ENCODE data around the gene SAMD5.

SAMD5 gene

DNA sequence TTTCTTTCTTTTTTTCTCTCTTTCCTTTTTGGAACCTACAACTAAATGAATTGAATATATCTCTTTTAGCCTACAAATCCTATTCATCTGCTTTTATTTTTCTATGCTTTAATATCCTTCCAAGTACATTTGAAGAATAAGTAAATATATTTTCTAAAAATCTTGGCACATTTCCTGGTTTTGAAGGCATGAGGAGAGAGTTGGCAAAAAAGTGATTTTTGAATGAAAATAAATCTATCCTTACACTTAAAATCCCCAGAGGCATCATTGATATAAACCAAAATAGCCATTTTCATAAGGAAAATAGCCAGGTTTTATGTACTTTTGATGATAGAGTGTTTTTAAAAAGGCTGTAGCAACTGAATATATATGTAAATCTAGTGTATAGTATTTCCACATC is 69.0 kb downstream of the SAMD5 start:
- TF ChIP-seq, protein P1, sequence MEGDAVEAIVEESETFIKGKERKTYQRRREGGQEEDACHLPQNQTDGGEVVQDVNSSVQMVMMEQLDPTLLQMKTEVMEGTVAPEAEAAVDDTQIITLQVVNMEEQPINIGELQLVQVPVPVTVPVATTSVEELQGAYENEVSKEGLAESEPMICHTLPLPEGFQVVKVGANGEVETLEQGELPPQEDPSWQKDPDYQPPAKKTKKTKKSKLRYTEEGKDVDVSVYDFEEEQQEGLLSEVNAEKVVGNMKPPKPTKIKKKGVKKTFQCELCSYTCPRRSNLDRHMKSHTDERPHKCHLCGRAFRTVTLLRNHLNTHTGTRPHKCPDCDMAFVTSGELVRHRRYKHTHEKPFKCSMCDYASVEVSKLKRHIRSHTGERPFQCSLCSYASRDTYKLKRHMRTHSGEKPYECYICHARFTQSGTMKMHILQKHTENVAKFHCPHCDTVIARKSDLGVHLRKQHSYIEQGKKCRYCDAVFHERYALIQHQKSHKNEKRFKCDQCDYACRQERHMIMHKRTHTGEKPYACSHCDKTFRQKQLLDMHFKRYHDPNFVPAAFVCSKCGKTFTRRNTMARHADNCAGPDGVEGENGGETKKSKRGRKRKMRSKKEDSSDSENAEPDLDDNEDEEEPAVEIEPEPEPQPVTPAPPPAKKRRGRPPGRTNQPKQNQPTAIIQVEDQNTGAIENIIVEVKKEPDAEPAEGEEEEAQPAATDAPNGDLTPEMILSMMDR (IDR thresholded peaks at IDR 0.05; ENCODE audit: control insufficient read depth, extremely low read depth, insufficient read depth): no peak
- no peak for DNase-seq (ENCODE audit: low read depth)
- no peak overlapping the region for H3K4me3 ChIP-seq (ENCODE audit: low read depth, low read length)

DNA sequence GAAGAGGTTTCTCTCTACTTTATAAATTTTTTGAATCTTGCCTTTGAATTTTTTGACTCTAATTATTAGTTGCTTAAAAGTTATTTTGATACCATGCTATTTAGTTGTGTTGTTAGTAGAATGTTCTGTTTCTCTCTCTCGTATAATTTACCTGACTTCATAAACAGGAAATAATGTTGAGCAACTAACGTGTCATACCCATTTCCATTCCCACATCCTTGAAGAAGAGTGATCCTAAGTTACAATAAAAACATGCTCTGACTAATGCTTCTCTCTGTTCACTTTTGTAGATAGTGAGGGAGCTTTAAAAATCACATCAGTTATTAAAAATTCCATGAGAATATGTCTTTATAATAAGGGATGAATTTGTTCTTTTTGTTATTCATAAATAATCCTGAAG is 69.7 kb downstream of the SAMD5 start:
- TF ChIP-seq, protein P1 (IDR thresholded peaks at IDR 0.05; ENCODE audit: control insufficient read depth, extremely low read depth, insufficient read depth): no peak
- no peak overlapping the region for H3K4me3 ChIP-seq (ENCODE audit: low read depth, low read length)
- no peak for DNase-seq (ENCODE audit: low read depth)

DNA sequence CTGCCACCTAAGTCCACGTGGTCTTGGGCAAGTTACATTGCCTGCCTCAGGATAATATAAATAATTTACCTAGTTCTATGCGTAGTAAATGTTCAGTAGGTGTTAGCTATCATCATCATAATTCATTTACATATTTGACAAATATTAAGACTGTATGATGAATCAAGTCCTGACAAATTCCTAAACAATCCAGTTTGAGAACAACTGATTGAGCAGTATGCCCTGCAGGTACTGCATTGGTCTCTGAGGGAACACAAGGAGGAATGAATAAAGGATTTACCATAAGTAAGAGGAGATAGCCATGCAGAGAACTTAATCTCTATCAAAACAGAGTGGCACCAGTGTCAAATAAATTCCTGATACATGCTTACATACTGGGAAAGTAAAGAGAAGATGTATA is 70.4 kb downstream of the SAMD5 start:
- DNase-seq (ENCODE audit: low read depth): no peak
- no peak overlapping the region for H3K4me3 ChIP-seq (ENCODE audit: low read depth, low read length)
- TF ChIP-seq, protein P1 (IDR thresholded peaks at IDR 0.05; ENCODE audit: control insufficient read depth, extremely low read depth, insufficient read depth): no peak

DNA sequence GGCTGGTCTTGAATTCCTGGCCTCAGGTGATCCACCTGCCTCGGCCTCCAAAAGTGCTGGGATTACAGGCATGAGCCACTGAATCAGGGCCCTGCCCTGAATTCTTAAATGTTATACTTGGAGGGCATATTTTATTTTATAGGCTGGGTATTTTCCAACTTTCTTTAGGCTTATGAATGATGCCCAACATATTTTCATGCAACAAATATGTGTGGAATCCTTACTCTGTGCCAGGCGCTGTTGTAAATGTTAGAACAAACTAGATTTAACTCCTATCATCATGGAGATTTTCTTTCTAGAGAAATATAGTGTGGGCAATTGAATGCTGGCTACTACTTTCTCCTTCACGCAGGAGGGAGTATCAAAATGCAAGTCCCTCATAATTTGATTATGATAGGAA is 71.2 kb downstream of the SAMD5 start:
- no peak overlapping the region for H3K4me3 ChIP-seq (ENCODE audit: low read depth, low read length)
- TF ChIP-seq, protein P1 (IDR thresholded peaks at IDR 0.05; ENCODE audit: control insufficient read depth, extremely low read depth, insufficient read depth): no peak
- no peak for DNase-seq (ENCODE audit: low read depth)

DNA sequence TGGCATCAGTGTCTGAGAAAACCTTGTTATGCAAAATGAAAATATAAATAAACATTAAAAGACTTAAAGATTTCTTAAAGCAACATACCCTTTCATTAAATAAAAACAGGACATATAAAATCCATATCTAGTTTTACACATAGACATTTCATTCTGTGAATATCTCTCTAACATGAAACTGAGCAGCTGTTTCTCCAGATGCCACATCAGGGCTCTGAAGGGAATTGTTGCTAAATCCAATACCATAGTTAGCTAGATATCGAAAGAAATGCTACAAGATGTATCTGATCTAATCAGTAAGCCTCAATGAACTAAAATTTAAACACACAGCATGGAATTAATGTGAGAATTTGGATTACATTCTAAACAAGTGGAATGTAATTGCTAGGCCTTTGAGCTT is 74.5 kb downstream of the SAMD5 start:
- no peak for DNase-seq (ENCODE audit: low read depth)
- TF ChIP-seq, protein P1 (IDR thresholded peaks at IDR 0.05; ENCODE audit: control insufficient read depth, extremely low read depth, insufficient read depth): no peak
- H3K4me3 ChIP-seq (ENCODE audit: low read depth, low read length): no peak overlapping the region

DNA sequence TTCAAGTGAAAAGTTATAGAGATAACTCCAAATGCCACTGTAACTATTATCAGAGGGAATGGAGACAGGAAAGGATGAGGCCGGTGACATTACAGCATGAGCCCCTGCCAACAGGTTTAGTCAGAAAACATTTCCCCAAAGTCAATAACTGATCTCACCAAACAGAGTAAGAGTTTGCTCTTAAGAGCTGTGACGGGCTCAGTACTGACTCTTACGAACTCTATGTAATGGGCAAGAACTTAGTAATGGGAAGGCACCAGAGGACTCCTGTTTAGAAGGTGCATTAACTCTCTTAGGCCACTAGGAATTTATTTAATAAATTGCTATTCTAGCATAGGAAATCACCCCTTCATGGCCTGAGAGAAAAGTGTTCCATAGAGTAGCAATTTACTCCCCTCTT is 76.8 kb downstream of the SAMD5 start:
- TF ChIP-seq, protein P1 (IDR thresholded peaks at IDR 0.05; ENCODE audit: control insufficient read depth, extremely low read depth, insufficient read depth): no peak
- no peak overlapping the region for H3K4me3 ChIP-seq (ENCODE audit: low read depth, low read length)
- no peak for DNase-seq (ENCODE audit: low read depth)

DNA sequence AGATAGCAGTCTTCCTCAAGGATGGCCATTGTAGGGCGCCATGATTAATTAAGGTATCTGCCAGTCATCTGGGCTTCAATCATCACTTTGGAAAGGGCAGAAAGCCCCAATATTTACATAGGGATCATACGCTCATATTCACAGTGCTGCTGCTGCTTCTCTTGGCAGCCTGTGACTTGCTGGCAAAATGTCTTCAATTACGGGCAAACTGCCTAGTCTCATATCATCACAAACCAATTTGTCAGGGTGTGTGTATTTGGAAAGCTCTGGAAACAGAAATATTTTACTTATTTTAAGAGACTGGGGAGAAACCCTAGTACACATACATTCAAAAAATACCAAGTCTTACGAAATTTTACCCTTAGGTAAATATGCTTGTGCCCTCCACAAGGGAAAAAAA is 77.6 kb downstream of the SAMD5 start:
- H3K4me3 ChIP-seq (ENCODE audit: low read depth, low read length): no peak overlapping the region
- DNase-seq (ENCODE audit: low read depth): peak; percentile 86
- TF ChIP-seq, protein P1 (IDR thresholded peaks at IDR 0.05; ENCODE audit: control insufficient read depth, extremely low read depth, insufficient read depth): no peak

All from LNCaP clone FGC (cell line).